Mucosa of rectum (tissue), 2 donors: ENCODE results near the gene EXOC3L4.

Source experiments
- H3K27ac ChIP-seq, 2 donors: one replicate each; pipeline ENCODE4 v1.7.0; 2013; ENCODE audit warnings: inconsistent platforms in 2 of 2, low read depth in 2 of 2, low read length in 2 of 2
- H3K27me3 ChIP-seq, 2 donors: one replicate each; pipeline ENCODE4 v1.7.0; 2013; ENCODE audit warnings: low read length in 2 of 2; ENCODE audit not compliant: control insufficient read depth in 2 of 2, insufficient read depth in 2 of 2
- H3K36me3 ChIP-seq, 2 donors: one replicate each; pipeline ENCODE4 v1.7.0; 2013; ENCODE audit warnings: low read length in 2 of 2; ENCODE audit not compliant: control insufficient read depth in 2 of 2, insufficient read depth in 2 of 2
- H3K4me1 ChIP-seq, 2 donors: one replicate each; pipeline ENCODE4 v1.7.0; 2013; ENCODE audit warnings: low read length in 2 of 2, mild to moderate bottlenecking in 1 of 2; ENCODE audit not compliant: control insufficient read depth in 2 of 2, insufficient read depth in 2 of 2
- H3K4me3 ChIP-seq, 2 donors: one replicate each; pipeline ENCODE4 v1.7.0; 2013; ENCODE audit warnings: low read length in 2 of 2
- H3K9ac ChIP-seq, 2 donors: one replicate each; pipeline ENCODE4 v1.7.0; 2013; ENCODE audit warnings: low read length in 2 of 2, low read depth in 1 of 2, mild to moderate bottlenecking in 1 of 2
- H3K9me3 ChIP-seq, 2 donors: one replicate each; pipeline ENCODE4 v1.7.0; 2013; ENCODE audit warnings: low read length in 2 of 2; ENCODE audit not compliant: control insufficient read depth in 2 of 2
- donor health status: healthy.
- donor health status: Normal muscosa, but diverticular disease.

Gene EXOC3L4

GRCh38 chr14:103140316-103141109 is 46.0 kb downstream of the EXOC3L4 start:
- H3K27me3 ChIP-seq, result peaks cover 6 to 11% of the 10 kb centered on the region in 2 donors
- no peak overlapping the region for H3K4me3 ChIP-seq
- no peaks in the 10 kb centered on the region for H3K4me1 ChIP-seq
- no peaks in the 10 kb centered on the region for H3K9me3 ChIP-seq
- no peaks in the 10 kb centered on the region for H3K36me3 ChIP-seq
- H3K27ac ChIP-seq, result no peak overlapping the region
- no peak overlapping the region for H3K9ac ChIP-seq

- H3K9me3 ChIP-seq, result no peaks in the 10 kb centered on the region
- no peak overlapping the region for H3K4me3 ChIP-seq
- no peak overlapping the region for H3K9ac ChIP-seq
- H3K27me3 ChIP-seq, result peaks cover 6 to 11% of the 10 kb centered on the region in 2 donors
- no peaks in the 10 kb centered on the region for H3K4me1 ChIP-seq
- H3K36me3 ChIP-seq, result no peaks in the 10 kb centered on the region
- no peak overlapping the region for H3K27ac ChIP-seq
Observed at GRCh38 chr14:103141117-103141796, 46.7 kb downstream of the EXOC3L4 start.

GRCh38 chr14:103142026-103142425 is 47.5 kb downstream of the EXOC3L4 start:
- no peak overlapping the region for H3K27ac ChIP-seq
- no peak overlapping the region for H3K9ac ChIP-seq
- H3K4me1 ChIP-seq, result no peaks in the 10 kb centered on the region
- no peak overlapping the region for H3K4me3 ChIP-seq
- H3K27me3 ChIP-seq, result peaks cover 6 to 13% of the 10 kb centered on the region in 2 donors
- H3K36me3 ChIP-seq, result no peaks in the 10 kb centered on the region
- no peaks in the 10 kb centered on the region for H3K9me3 ChIP-seq

GRCh38 chr14:103142721-103143302 is 48.3 kb downstream of the EXOC3L4 start:
- Histone ChIP-seq H3K4me1 (no peaks in the 10 kb centered on the region), H3K27me3 (peaks cover 6 to 14% of the 10 kb centered on the region in 2 donors), H3K4me3 (no peak overlapping the region), H3K36me3 (no peaks in the 10 kb centered on the region), H3K9me3 (no peaks in the 10 kb centered on the region), H3K9ac (no peak overlapping the region), H3K27ac (no peak overlapping the region)

GRCh38 chr14:103143506-103143905 is 49.0 kb downstream of the EXOC3L4 start:
- no peak overlapping the region for H3K9ac ChIP-seq
- H3K9me3 ChIP-seq, result no peaks in the 10 kb centered on the region
- H3K27ac ChIP-seq, result no peak overlapping the region
- H3K4me1 ChIP-seq, result no peaks in the 10 kb centered on the region
- peaks cover 6 to 14% of the 10 kb centered on the region in 2 donors for H3K27me3 ChIP-seq
- no peak overlapping the region for H3K4me3 ChIP-seq
- no peaks in the 10 kb centered on the region for H3K36me3 ChIP-seq

GRCh38 chr14:103144085-103144484 is 49.6 kb downstream of the EXOC3L4 start:
- Histone ChIP-seq H3K27ac (no peak overlapping the region), H3K9me3 (no peaks in the 10 kb centered on the region), H3K9ac (no peak overlapping the region), H3K27me3 (peaks cover 6 to 15% of the 10 kb centered on the region in 2 donors), H3K36me3 (no peaks in the 10 kb centered on the region), H3K4me1 (no peaks in the 10 kb centered on the region), H3K4me3 (no peak overlapping the region)

- Histone ChIP-seq H3K27ac (no peak overlapping the region), H3K9me3 (no peaks in the 10 kb centered on the region), H3K4me3 (no peak overlapping the region), H3K36me3 (no peaks in the 10 kb centered on the region), H3K9ac (no peak overlapping the region), H3K4me1 (no peaks in the 10 kb centered on the region), H3K27me3 (peaks cover 6 to 11% of the 10 kb centered on the region in 2 donors)
Observed at GRCh38 chr14:103146141-103146709, 51.7 kb downstream of the EXOC3L4 start.

GRCh38 chr14:103149351-103150237 is 55.1 kb downstream of the EXOC3L4 start:
- Histone ChIP-seq H3K9ac (no peak overlapping the region), H3K4me1 (no peaks in the 10 kb centered on the region), H3K9me3 (no peaks in the 10 kb centered on the region), H3K27ac (no peak overlapping the region), H3K36me3 (no peaks in the 10 kb centered on the region), H3K27me3 (peaks cover 0 to 4% of the 10 kb centered on the region in 2 donors), H3K4me3 (no peak overlapping the region)

GRCh38 chr14:103151270-103151945 is 56.9 kb downstream of the EXOC3L4 start:
- H3K27me3 ChIP-seq, result peaks cover 0 to 4% of the 10 kb centered on the region in 2 donors
- H3K9ac ChIP-seq, result no peak overlapping the region
- H3K4me3 ChIP-seq, result no peak overlapping the region
- H3K36me3 ChIP-seq, result no peaks in the 10 kb centered on the region
- no peak overlapping the region for H3K27ac ChIP-seq
- no peaks in the 10 kb centered on the region for H3K9me3 ChIP-seq
- no peaks in the 10 kb centered on the region for H3K4me1 ChIP-seq
